PC-3 (cell line): ENCODE results near the gene INO80E.

Experiments
- CTCF ChIP-seq: fragments of 300-600 bp; sonication (generic); conservative IDR thresholded peaks from 2 replicates; pipeline ENCODE4 v1.5.1; 2017; ENCODE audit warnings: antibody characterized with exemption, low read depth, mild to moderate bottlenecking, low read length
- EZH2 ChIP-seq: fragments of 300-600 bp; sonication (generic); IDR thresholded peaks from one replicate; pipeline ENCODE4 v1.6.1; 2017; ENCODE audit warnings: antibody characterized with exemption, mild to moderate bottlenecking, low read length; ENCODE audit not compliant: unreplicated experiment

- no peak for TF ChIP-seq CTCF
- TF ChIP-seq EZH2: no peak
These were observed 30.4 kb downstream of the INO80E start for GRCh38 chr16:30026449-30026848.
